Smooth muscle cell (in vitro differentiated cells): ENCODE data around the gene PTPRA. TPM values are rescaled to one million over a fixed set of nuclear protein-coding genes. Genes with fewer than 3 reads are reported as not detected.
A peak's percentile ranks its signal among the peaks of the same experiment; 100 is the strongest.

Source experiments
- DNase-seq: peaks from one replicate; lab custom pipeline; 2025; ENCODE audit not compliant: unreplicated experiment; lab: John Stamatoyannopoulos, UW
- H2AFZ ChIP-seq: fragments of 200-600 bp; sonication (generic); 2 replicates; pipeline ENCODE4 v1.6.0; 2016; ENCODE audit warnings: antibody characterized with exemption, low read depth, mild to moderate bottlenecking
- H3F3A ChIP-seq: fragments of 200-600 bp; sonication (generic); 2 replicates; pipeline ENCODE4 v1.6.0; 2017; ENCODE audit warnings: antibody characterized with exemption, low read depth
- H3K27ac ChIP-seq: fragments of 200-600 bp; sonication (generic); 2 replicates; pipeline ENCODE4 v1.5.1; 2016; ENCODE audit warnings: low read depth, mild to moderate bottlenecking
- H3K27me3 ChIP-seq: fragments of 200-600 bp; sonication (generic); 2 replicates; pipeline ENCODE4 v1.6.1; 2016; ENCODE audit warnings: low read depth, mild to moderate bottlenecking
- H3K36me3 ChIP-seq: fragments of 200-600 bp; sonication (generic); 2 replicates; pipeline ENCODE4 v1.5.1; 2016; ENCODE audit warnings: low read depth
- H3K4me1 ChIP-seq: fragments of 200-600 bp; sonication (generic); 2 replicates; pipeline ENCODE4 v1.5.1; 2016; ENCODE audit warnings: low read depth
- H3K4me2 ChIP-seq: fragments of 200-600 bp; sonication (generic); 2 replicates; pipeline ENCODE4 v1.6.0; 2016; ENCODE audit warnings: mild to moderate bottlenecking
- H3K4me3 ChIP-seq: fragments of 200-600 bp; sonication (generic); 2 replicates; pipeline ENCODE4 v1.5.1; 2016; ENCODE audit warnings: mild to moderate bottlenecking
- H3K79me2 ChIP-seq: fragments of 200-600 bp; sonication (generic); 2 replicates; pipeline ENCODE4 v1.6.0; 2016; ENCODE audit warnings: low read depth, mild to moderate bottlenecking
- H3K9ac ChIP-seq: fragments of 200-600 bp; sonication (generic); 2 replicates; pipeline ENCODE4 v1.6.0; 2016; ENCODE audit warnings: low read depth
- H3K9me3 ChIP-seq: fragments of 200-600 bp; sonication (generic); replicated peaks from 2 replicates; pipeline ENCODE4 v1.5.1; 2016; ENCODE audit warnings: low read depth
- H4K20me1 ChIP-seq: fragments of 200-600 bp; sonication (generic); 2 replicates; pipeline ENCODE4 v1.6.0; 2016; ENCODE audit warnings: low read depth
- WGBS: methylation state at CpG from one replicate; pipeline ENCODE4 v1.1.7; 2016; ENCODE audit warnings: low lambda C conversion rate; 5-methylcytosine and 5-hydroxymethylcytosine counted together
- polyA plus RNA-seq: library from polyadenylated mRNA; unstranded; fragments of >200 nt; fragmentation: Nextera tagmentation; extraction: Ambion mirVana; gene quantifications from 2 replicates; pipeline ENCODE4 v1.2.1, GENCODE V29; 2016
- total RNA-seq: library from RNA; depleted of rRNA; stranded (reverse); fragments of >200 nt; gene quantifications from 2 replicates; pipeline ENCODE4 v1.2.3, GENCODE V29; 2014
- TF ChIP-seq, protein P1 (sequence below): fragments of 200-600 bp; sonication (generic); IDR thresholded peaks from 2 replicates; pipeline ENCODE4 v1.5.1; 2017; ENCODE audit warnings: borderline replicate concordance, mild to moderate bottlenecking, antibody characterized with exemption; ENCODE audit not compliant: insufficient read depth, poor library complexity, severe bottlenecking

PTPRA gene
- total and polyA plus RNA-seq, 2 experiments from 2014 or later, result 38.4 to 48.9 TPM

DNA sequence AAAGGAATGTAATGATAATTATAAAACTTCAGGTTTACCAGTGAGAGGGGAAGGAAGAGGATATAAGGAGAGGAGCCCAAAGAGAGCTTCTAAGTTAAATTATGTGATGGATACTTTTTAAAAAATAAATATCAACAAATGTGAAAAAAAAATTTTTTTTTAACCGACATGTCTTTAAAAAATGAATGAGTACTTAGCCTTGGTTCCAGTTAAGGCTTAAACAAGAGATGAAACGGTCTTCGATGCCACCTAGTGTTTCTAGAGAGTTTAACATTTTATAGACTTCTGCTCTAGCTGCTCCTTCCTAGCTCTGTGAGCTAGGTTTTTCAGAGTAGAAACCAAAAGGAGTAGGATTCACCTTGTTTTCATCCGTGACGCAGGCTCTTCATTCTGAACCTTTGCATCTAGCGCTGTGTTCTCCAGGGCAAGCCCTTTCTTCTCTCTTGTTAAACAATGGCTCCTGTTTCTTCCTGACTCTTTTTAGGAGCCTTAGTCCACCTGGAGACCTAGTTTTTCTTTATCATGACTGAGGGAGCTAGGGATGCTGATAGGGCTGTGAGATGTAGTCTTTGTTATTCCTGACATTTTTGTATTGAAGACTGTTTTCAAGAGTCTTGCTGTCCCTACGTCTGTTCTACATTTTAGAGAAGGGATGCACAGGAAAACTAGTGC, 127.7 kb downstream of the PTPRA start:
- Histone ChIP-seq H3K27me3 (no peaks in the 10 kb centered on the region), H2AFZ (no peak overlapping the region), H4K20me1 (no peaks in the 10 kb centered on the region), H3K27ac (no peak overlapping the region), H3K36me3 (no peaks in the 10 kb centered on the region), H3K9me3 (no peaks in the 10 kb centered on the region), H3K79me2 (no peaks in the 10 kb centered on the region), H3F3A (peaks cover 4% of the 10 kb centered on the region), H3K9ac (no peak overlapping the region), H3K4me1 (no peaks in the 10 kb centered on the region), H3K4me3 (no peak overlapping the region), H3K4me2 (no peak overlapping the region)
- DNase-seq, result no peak
- TF ChIP-seq, protein P1, sequence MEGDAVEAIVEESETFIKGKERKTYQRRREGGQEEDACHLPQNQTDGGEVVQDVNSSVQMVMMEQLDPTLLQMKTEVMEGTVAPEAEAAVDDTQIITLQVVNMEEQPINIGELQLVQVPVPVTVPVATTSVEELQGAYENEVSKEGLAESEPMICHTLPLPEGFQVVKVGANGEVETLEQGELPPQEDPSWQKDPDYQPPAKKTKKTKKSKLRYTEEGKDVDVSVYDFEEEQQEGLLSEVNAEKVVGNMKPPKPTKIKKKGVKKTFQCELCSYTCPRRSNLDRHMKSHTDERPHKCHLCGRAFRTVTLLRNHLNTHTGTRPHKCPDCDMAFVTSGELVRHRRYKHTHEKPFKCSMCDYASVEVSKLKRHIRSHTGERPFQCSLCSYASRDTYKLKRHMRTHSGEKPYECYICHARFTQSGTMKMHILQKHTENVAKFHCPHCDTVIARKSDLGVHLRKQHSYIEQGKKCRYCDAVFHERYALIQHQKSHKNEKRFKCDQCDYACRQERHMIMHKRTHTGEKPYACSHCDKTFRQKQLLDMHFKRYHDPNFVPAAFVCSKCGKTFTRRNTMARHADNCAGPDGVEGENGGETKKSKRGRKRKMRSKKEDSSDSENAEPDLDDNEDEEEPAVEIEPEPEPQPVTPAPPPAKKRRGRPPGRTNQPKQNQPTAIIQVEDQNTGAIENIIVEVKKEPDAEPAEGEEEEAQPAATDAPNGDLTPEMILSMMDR, result peak; percentile 54
- 42% methylated on average over 7 of the region's 7 CpGs for WGBS

DNA sequence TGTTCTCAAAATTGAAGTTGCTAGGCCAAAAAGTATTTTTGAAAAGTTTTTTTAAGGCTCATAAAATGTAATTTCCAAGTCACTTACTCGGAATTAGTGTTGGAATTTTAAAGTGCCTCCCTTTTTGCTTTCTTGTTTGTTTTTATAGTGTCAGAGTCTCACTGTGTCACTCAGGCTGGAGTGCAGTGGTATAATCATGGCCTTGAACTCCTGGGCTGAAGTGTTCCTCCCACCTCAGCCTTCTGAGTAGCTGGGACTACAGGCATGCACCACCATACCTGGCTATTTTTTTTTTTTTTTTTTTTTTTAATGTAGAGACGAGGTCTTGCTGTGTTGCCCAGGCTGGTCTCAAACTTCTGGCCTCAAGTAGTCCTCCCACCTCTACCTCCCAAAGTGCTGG, 130.1 kb downstream of the PTPRA start:
- 86% methylated on average over 2 of the region's 2 CpGs for WGBS
- Histone ChIP-seq H3K27me3 (no peaks in the 10 kb centered on the region), H3K4me2 (no peak overlapping the region), H4K20me1 (no peaks in the 10 kb centered on the region), H3K36me3 (peaks cover 5% of the 10 kb centered on the region), H3K4me1 (no peaks in the 10 kb centered on the region), H3K27ac (no peak overlapping the region), H3F3A (peaks cover 4% of the 10 kb centered on the region), H3K9ac (no peak overlapping the region), H2AFZ (no peak overlapping the region), H3K4me3 (no peak overlapping the region), H3K79me2 (no peaks in the 10 kb centered on the region), H3K9me3 (no peaks in the 10 kb centered on the region)
- DNase-seq, result no peak
- TF ChIP-seq, protein P1, result no peak

DNA sequence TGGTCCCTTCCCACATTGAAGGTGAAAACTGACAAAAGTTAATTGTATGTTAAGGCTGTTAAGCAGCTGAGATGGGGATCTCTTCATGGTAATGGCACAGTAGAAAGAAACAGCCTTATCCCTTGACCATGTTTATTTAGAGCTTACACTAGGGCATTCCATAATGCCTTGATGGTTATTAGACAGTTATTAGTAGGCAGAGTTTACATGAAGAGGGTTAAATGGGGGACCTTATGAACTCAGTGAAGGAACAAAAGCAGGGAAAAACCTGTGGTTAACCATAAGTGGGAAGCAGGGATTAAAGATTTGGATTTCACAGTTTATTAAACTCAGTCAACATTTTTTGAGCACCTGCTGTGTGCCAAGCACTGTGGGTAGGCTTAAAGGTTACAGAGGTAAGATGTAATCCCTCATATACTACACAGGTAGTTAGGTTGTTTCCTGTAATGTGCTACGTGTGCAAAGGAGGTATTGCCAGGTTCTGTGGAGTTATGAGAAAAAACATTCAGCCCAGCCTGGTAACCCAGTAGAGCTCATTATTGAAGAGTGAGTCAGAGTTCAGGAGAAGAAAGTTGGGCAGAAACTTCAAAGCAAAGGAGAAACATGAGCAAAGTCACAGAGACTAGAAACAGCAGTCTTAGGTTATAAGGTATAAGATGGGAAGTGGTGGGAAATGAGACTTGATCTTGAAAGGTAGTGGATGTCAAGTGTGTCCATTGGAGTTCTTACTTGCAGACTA, 137.9 kb downstream of the PTPRA start:
- WGBS, result 48% methylated on average over 1 of the region's 1 CpG
- Histone ChIP-seq H3K4me2 (no peak overlapping the region), H3K27ac (peak overlapping the region; percentile 4), H3F3A (peaks cover 4% of the 10 kb centered on the region), H3K4me1 (no peaks in the 10 kb centered on the region), H3K9me3 (no peaks in the 10 kb centered on the region), H2AFZ (no peak overlapping the region), H4K20me1 (peaks cover 19% of the 10 kb centered on the region), H3K4me3 (no peak overlapping the region), H3K79me2 (no peaks in the 10 kb centered on the region), H3K9ac (no peak overlapping the region), H3K36me3 (peaks cover 5% of the 10 kb centered on the region), H3K27me3 (no peaks in the 10 kb centered on the region)
- no peak for DNase-seq
- TF ChIP-seq, protein P1, result no peak
